ENCODE data around the gene P2RY13. TPM values are rescaled to one million over a fixed set of nuclear protein-coding genes. Genes with fewer than 3 reads are reported as not detected.

The P2RY13 gene
- polyA plus RNA-seq (ENCODE audit: insufficient read length in 3 of 3) = 1 to 10 TPM; 1.0 to 1.3 (median 1.2) TPM
- long read RNA-seq, donor 1 = 0 reads
- long read RNA-seq, donor 2, partial matches to known transcripts = 0 of 1 reads
- long read RNA-seq, donor 2, other reads (novel, unspliced or antisense) = 0 of 1 reads
- long read RNA-seq, donor 3, transcript P2RY13-201 (2 exons, 2,764 nt) = major isoform, 5 of 5 reads
- long read RNA-seq, donor 3, partial matches to known transcripts = 0 of 5 reads
- long read RNA-seq, donor 3, other reads (novel, unspliced or antisense) = 0 of 5 reads
- long read RNA-seq, donor 4 = 0 reads
- long read RNA-seq, donor 5 = 0 reads
- long read RNA-seq, donor 6, partial matches to known transcripts = 0 of 1 reads
- long read RNA-seq, donor 6, other reads (novel, unspliced or antisense) = 0 of 1 reads
- long read RNA-seq, donor 7, partial matches to known transcripts = 0 of 2 reads
- long read RNA-seq, donor 7, other reads (novel, unspliced or antisense) = 0 of 2 reads
- long read RNA-seq, donor 8, partial matches to known transcripts = 0 of 3 reads
- long read RNA-seq, donor 8, other reads (novel, unspliced or antisense) = 0 of 3 reads
- long read RNA-seq, donor 9 = 0 reads
- long read RNA-seq, donor 10 = 0 reads
- long read RNA-seq, donor 11 = 0 reads
- long read RNA-seq, donor 12 = 0 reads
- long read RNA-seq, donor 13 = 0 reads
- long read RNA-seq, donor 14 = 0 reads
- long read RNA-seq, donor 15 = 0 reads
- long read RNA-seq, donor 16, partial matches to known transcripts = 0 of 1 reads
- long read RNA-seq, donor 16, other reads (novel, unspliced or antisense) = 0 of 1 reads

GRCh38 chr3:151329363-151329762 is at the start of gene P2RY13:
Gene P2RY13 (minus strand): TSS chr3:151329549. CDS start chr3:151329528, 21 bp downstream.
- no peak for DNase-seq

GRCh38 chr3:151377768-151378385 is 48.5 kb upstream of the P2RY13 start:
- DNase-seq = no peak

DNA sequence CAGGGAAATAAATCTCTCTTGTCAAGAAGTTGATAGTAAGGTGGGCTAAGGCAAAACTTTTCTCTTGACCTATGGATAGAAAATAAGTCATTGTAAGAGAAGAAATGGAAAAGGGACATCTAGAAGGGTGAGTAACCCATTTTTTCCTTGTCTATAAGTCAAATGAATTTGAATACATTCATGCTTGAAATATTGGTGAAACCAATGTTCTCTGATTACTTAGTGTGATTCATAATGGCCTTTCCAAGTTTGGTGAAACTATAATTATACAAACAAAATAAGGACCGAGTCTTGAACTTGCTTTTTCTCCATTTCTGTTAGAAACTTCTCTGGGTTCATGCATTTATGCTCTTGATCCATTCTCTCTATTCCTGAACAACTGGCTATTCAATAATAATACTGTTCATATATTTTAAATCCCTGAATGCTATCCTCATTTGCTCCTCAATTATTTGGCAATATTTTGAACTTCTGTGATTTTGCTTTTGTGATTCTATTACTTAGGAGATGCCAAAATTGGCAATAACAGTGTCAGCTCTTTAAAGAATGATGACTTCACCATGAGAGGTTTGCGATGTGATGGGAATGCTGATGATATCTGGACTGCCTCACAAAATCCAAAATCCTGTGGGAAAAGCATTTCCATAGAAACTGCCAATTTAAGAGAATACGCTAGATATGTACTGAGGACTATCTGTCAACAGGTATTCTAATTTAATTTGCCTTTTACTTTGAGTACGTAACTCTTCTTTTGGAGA is 42.9 kb upstream of the P2RY13 start:
- no peak for DNase-seq

DNA sequence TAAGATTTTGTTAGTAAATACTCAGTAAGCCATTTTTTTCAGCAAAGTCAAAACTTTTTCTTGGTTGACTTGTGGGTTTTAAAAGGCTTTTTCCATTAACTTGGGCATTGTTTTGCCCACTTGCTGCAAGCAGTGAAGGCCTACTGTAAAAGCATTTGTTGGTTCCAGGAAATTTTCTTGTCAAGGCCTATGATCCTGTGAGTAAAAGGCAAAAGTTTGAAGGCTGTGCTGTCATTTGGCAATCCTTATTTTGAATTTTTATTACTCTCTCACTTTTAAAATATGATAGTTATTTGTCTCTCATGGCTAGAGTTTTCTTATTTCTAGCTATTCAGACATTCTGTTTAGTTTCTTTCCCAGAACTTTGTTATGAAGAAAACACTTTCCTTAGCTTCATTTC is 42.2 kb upstream of the P2RY13 start:
- DNase-seq = no peak

DNA sequence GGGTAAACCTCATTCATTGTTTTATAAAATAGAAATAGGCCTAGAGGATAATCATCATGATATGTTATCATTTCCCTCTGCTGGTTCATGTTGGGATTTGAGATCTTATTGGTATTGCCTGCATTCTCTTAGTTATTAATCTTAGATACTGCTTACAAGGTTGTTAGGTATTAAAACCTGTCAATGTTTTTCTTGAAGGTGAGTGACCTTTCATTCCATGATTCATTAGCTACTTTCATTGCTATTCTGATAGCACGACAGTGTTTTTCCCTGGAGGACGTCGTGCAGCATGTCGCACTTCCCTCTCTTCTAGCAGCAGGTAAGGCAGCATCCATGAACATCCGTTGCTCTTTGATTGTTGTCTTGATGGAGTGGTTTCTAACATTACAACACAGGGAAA is 38.1 kb upstream of the P2RY13 start:
- no peak for DNase-seq

DNA sequence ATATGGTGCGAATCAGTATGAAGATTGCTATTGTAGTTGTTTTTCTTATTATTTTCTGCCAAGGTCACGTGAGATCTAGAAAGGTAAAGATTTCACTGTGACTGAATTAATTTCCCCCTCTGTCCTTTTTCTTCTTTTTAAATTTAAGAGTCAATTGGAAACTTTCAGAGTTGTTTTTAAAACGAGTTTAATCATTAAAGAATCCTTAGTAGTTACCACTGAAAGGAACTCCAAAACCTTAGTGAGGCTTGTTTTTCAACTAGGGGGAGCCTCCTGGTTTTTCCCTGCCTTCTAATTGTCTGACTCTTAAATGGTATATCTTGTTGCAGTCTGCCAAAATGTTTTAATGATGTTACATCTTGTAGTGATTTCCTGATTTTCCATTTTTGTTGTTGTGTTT is 37.6 kb upstream of the P2RY13 start:
- no peak for DNase-seq

DNA sequence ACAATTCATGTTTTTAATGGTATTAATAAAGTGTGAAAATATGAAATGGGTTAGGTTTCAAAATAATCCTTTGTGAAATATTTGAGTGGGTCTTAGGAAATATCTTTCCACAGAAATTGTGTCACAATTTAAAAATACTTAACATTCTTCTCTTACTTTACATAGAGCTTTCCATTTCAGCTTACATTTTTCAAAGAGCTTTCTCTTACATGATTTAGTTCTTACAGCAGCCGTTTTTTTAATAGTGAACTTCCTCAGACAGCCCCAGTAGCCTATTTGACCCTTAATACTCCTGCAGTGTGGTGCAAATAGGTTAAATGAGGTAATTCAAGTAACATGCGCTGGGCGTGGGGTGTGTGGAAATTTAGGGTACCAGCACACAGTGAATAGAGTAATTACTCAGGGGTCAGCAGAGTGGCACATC is 33.4 kb upstream of the P2RY13 start:
- DNase-seq = no peak

GRCh38 chr3:151357463-151357850 is 28.1 kb upstream of the P2RY13 start:
- DNase-seq = no peak

- DNase-seq = no peak
Measured at GRCh38 chr3:151356794-151357462, 27.6 kb upstream of the P2RY13 start.

DNA sequence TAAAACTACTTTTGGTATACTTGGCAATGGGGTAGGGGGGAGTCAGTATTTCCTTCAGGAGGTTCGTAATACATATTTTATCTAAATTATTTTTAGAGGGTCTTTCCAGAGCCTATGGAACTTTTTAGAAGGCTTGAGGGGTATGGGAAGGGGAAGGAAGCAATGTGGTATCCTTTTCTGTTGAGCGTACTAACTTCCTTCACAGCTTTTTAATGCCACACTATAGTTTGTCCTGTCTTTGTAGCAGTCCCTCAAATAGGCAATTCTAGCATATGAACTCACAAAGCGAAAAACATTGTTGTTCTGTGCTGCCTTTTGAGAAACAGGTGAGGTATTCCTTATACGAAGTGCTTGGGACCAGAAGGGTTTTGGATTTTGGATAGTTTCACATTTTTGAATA is 22.3 kb upstream of the P2RY13 start:
- DNase-seq = no peak

DNA sequence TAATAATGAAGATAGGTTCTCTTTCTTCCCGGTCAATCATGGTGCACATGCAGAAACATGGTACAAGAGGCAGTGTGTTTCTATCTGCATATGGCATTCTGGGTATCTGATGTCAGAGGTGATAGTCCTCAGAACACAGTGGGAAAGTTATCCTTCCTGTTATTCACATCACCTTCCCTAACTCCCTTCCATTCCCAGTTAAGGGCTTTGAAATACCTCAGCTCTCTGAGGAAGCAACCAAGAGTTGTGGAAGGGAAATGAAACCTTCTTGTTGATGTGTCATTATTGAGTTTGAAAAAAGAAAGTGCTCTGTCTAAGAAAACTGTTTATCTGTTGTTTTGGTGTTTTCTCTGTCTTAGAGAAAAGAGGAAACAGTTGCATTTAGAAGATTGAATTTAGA is 21.9 kb upstream of the P2RY13 start:
- DNase-seq = no peak

DNA sequence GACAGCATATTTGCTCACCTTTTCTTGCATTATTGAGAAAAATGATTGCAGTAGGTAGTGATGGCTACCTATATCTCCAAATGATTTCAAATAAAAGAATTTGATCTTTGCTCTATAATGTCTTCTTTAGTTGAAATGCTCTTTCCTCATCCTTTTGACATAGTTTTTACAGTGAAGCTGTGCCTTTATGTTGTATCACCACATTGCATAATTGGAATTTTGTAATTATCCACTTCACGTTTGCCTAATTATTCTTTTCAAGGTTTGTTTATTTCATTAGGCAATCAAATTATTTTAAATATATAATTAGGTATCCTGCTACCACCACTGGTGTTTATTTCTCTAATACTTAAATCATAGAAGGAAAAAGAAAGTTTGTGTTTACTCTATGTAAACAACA is 21.3 kb upstream of the P2RY13 start:
- no peak for DNase-seq

GRCh38 chr3:151347432-151347831 is 18.1 kb upstream of the P2RY13 start:
- no peak for DNase-seq

GRCh38 chr3:151346292-151346691 is 16.9 kb upstream of the P2RY13 start:
- no peak for DNase-seq

DNA sequence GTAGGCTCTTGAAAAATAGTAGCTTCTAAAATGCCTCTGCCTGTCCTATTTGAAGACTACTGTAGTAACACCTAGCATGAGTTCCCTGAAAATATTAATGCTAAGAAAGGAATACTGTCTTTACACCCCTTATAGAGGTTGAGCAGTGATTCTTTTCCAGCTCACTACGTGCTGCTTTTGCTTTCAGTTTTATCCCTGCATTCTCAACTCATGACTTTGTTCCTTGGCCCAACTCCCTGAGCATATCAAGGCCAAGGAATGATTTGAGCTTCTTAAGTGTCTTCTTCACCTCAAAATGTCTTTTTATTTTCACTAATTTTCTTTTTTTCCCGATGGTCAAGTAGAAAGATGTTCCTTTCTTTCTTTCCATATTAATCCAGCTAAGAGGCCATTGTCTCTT is 16.5 kb upstream of the P2RY13 start:
- DNase-seq = no peak

DNA sequence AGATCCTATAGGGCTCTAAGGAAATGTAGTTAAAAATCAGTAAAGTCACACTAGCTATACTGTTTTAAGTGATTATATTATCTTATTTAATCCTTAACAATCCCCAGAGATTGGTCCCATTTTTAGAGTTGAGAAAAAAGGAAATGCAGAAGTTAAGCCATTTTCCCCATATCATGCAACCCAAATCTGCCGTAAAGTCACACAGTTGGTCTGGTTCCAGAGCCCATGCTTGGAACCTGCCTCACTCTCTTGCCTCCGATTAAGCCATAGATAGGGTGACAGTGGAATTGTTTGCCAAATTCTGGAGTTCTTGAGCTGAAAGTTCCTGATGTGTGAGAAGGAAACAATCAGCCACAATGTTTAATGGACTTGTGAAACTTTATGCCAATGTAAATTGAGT is 2.3 kb upstream of the P2RY13 start:
- DNase-seq = no peak

DNA sequence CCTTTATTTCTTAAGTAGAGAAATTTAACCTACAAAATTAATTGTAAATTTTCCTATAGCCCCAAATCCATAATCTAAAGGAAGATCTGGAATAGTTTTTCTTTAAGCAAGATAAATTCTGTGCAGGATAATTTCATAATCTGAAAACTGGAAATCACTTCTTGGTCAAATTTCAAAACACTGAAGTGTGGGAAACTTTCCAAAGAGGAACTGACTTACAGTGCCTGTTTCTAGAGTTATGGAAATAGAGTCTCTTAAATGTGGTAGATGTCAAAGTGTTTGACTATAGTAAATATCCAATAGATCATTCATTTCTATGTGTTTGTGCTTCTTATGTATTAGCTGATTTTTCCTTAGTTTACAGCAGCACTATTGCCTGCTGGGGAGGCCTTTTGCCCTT is 1.6 kb upstream of the P2RY13 start:
- DNase-seq = no peak

DNA sequence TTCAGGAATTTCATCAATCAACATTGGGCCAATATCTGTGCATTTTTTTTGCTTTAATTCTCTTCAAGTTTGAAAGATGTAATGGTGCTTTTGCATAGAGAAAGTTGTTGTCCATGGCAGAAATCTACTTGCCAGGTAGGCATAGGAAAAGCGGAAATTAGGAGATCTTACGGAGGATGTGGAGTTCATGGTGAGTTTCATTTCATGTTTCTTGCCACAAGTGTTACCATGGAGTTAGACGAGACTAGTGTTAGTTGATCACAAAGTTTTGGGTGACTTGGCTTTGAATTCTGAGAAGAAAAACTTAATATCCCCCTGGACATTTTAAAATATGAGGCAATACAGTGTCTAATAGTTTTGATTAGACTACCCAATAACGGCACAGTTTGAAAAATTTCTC is 1.0 kb upstream of the P2RY13 start:
- DNase-seq = no peak

GRCh38 chr3:151328298-151328995 is 902 bp downstream of the P2RY13 start:
- DNase-seq = no peak

- DNase-seq = no peak
Measured at GRCh38 chr3:151327571-151328198, 1.7 kb downstream of the P2RY13 start.
